Measurements from ENCODE around the gene CDH4. TPM values are rescaled to one million over a fixed set of nuclear protein-coding genes. Genes with fewer than 3 reads are reported as not detected.
A peak's percentile ranks its signal among the peaks of the same experiment; 100 is the strongest.

CDH4 gene
- total and polyA plus RNA-seq, 5 donors from 2014 or later = 0.07 to 0.69 (median 0.49) TPM; not detected in 1

DNA sequence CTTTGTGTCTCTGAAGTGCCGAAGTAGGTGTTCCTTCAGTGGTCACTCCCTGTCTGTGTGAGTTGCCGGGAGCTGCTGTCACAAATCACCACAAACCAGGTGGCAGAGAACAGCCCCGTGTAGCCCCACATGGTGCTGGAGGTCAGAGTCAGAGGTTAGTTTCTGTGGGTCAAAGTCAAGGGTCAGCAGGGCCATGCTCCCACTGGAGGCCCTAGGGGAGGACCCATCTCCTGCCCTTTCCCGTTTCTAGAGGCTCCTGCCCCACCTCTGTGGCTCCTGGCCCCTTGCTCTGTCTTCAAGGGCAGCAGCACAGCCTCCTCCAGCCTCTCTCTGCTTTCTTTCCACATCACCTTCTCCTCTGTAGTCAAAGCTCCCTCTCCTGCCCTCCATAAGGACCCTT, 549.4 kb downstream of the CDH4 start:
- Mint-ChIP-seq H3K27ac (no peak overlapping the region), H3K9me3 (no peaks in the 10 kb centered on the region), H3K4me3 (no peak overlapping the region), H3K27me3 (peaks cover 9% of the 10 kb centered on the region), H3K36me3 (no peaks in the 10 kb centered on the region), H3K4me1 (peaks cover 0 to 6% (median 0%) of the 10 kb centered on the region in 4 donors)
- no peak overlapping the region for H3K4me3 ChIP-seq (ENCODE audit: low read depth, low read length)
- DNase-seq (no peak), ATAC-seq (ENCODE audit: low read depth in 2 of 2) (no peak)
- H3K27me3 ChIP-seq (ENCODE audit: control insufficient read depth, insufficient read depth, low read length) = no peaks in the 10 kb centered on the region
- H3K9me3 ChIP-seq (ENCODE audit: control insufficient read depth in 2 of 2, low read length in 2 of 2) = no peaks in the 10 kb centered on the region
- no peaks in the 10 kb centered on the region for H3K36me3 ChIP-seq (ENCODE audit: control insufficient read depth, insufficient read depth, low read length)
- H3K4me1 ChIP-seq (ENCODE audit: control insufficient read depth, insufficient read depth, low read length, poor library complexity, severe bottlenecking) = no peaks in the 10 kb centered on the region
- no peak overlapping the region for H3K27ac ChIP-seq (ENCODE audit: insufficient read depth, low read length, poor library complexity, severe bottlenecking)

DNA sequence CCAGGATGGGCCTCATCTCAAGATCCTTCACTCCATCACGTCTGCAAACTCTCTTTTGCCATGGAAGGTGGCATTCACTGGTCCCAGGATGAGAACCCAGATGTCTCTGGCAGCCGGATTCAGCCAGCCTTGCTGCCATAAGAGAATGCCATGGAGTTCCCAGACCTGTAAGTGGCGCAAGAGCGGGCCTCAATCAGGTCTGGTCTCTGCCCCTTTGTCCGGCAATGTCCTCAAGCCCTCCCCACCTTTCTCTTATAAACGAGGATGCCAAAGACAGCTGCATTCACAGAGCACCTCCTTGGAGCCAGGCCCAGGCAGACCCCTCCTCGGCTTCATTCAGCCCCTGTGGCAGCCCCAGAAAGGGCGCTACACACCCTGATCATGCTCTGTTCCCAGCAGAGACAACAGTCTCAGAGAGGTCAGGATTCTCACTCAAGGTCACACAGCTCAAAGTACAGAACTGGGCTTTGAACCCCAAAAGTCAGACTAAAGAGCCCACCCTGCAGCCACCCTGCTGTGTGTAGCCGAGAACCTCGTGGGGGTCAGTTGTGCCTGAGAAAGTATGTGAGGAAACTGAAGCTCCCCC, 549.9 kb downstream of the CDH4 start:
- ATAC-seq (ENCODE audit: low read depth in 2 of 2) (no peak), DNase-seq (no peak)
- Histone ChIP-seq H3K4me1 (ENCODE audit: control insufficient read depth, insufficient read depth, low read length, poor library complexity, severe bottlenecking) (no peaks in the 10 kb centered on the region), H3K4me3 (ENCODE audit: low read depth, low read length) (no peak overlapping the region), H3K9me3 (ENCODE audit: control insufficient read depth in 2 of 2, low read length in 2 of 2) (no peaks in the 10 kb centered on the region), H3K36me3 (ENCODE audit: control insufficient read depth, insufficient read depth, low read length) (no peaks in the 10 kb centered on the region), H3K27me3 (ENCODE audit: control insufficient read depth, insufficient read depth, low read length) (no peaks in the 10 kb centered on the region), H3K27ac (ENCODE audit: insufficient read depth, low read length, poor library complexity, severe bottlenecking) (no peak overlapping the region)
- Mint-ChIP-seq H3K4me3 (no peak overlapping the region), H3K36me3 (no peaks in the 10 kb centered on the region), H3K4me1 (peaks cover 0 to 6% (median 0%) of the 10 kb centered on the region in 4 donors), H3K9me3 (no peaks in the 10 kb centered on the region), H3K27ac (no peak overlapping the region), H3K27me3 (peaks cover 9% of the 10 kb centered on the region)

- H3K9me3 ChIP-seq (ENCODE audit: control insufficient read depth in 2 of 2, low read length in 2 of 2) = no peaks in the 10 kb centered on the region
- Mint-ChIP-seq H3K4me1 (peaks cover 0 to 6% (median 0%) of the 10 kb centered on the region in 4 donors), H3K27ac (no peak overlapping the region), H3K27me3 (peaks cover 9% of the 10 kb centered on the region), H3K9me3 (no peaks in the 10 kb centered on the region), H3K36me3 (no peaks in the 10 kb centered on the region), H3K4me3 (no peak overlapping the region)
- H3K4me1 ChIP-seq (ENCODE audit: control insufficient read depth, insufficient read depth, low read length, poor library complexity, severe bottlenecking) = no peaks in the 10 kb centered on the region
- no peaks in the 10 kb centered on the region for H3K36me3 ChIP-seq (ENCODE audit: control insufficient read depth, insufficient read depth, low read length)
- ATAC-seq (ENCODE audit: low read depth in 2 of 2) (no peak), DNase-seq (no peak)
- H3K27me3 ChIP-seq (ENCODE audit: control insufficient read depth, insufficient read depth, low read length) = no peaks in the 10 kb centered on the region
- H3K4me3 ChIP-seq (ENCODE audit: low read depth, low read length) = no peak overlapping the region
- no peak overlapping the region for H3K27ac ChIP-seq (ENCODE audit: insufficient read depth, low read length, poor library complexity, severe bottlenecking)
Observed at GRCh38 chr20:61802721-61803311, 550.8 kb downstream of the CDH4 start.

DNA sequence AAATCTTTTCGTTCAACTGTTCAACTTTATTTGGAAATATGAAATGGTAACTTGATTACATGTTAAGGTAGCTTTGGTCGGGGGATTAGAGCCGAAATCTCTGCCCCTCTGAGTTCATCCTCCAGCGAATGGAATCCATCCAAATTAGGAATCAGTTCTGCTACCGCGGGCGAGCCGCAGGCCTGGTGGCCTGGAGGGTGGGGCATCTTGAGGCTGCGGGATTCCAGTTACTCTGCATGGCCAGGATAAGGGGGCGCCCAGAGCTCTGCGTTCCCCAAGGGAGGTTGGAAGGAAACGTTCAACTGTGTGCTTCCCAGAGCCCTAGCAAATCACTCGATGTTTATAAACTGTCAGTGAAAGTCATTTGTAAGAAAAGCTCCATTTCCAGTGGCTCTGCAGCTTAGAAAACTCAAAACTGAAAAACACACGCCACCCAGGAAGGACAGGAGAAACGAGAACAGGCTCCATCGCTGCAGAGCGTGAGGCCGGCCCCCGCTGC, 551.4 kb downstream of the CDH4 start:
- Mint-ChIP-seq H3K27ac (no peak overlapping the region), H3K4me3 (no peak overlapping the region)

GRCh38 chr20:61803915-61804751, 552.1 kb downstream of the CDH4 start:
- H3K36me3 ChIP-seq (ENCODE audit: control insufficient read depth, insufficient read depth, low read length) = no peaks in the 10 kb centered on the region
- Mint-ChIP-seq H3K4me1 (peaks cover 0 to 6% (median 0%) of the 10 kb centered on the region in 4 donors), H3K4me3 (no peak overlapping the region), H3K36me3 (no peaks in the 10 kb centered on the region), H3K27ac (no peak overlapping the region), H3K27me3 (peaks cover 13% of the 10 kb centered on the region), H3K9me3 (no peaks in the 10 kb centered on the region)
- no peak overlapping the region for H3K27ac ChIP-seq (ENCODE audit: insufficient read depth, low read length, poor library complexity, severe bottlenecking)
- no peaks in the 10 kb centered on the region for H3K27me3 ChIP-seq (ENCODE audit: control insufficient read depth, insufficient read depth, low read length)
- H3K4me1 ChIP-seq (ENCODE audit: control insufficient read depth, insufficient read depth, low read length, poor library complexity, severe bottlenecking) = no peaks in the 10 kb centered on the region
- H3K9me3 ChIP-seq (ENCODE audit: control insufficient read depth in 2 of 2, low read length in 2 of 2) = no peaks in the 10 kb centered on the region
- DNase-seq (no peak), ATAC-seq (ENCODE audit: low read depth in 2 of 2) (no peak)
- no peak overlapping the region for H3K4me3 ChIP-seq (ENCODE audit: low read depth, low read length)

More for the DNA sequence above, 551.4 kb downstream of the CDH4 start:
- Histone ChIP-seq H3K4me1 (ENCODE audit: control insufficient read depth, insufficient read depth, low read length, poor library complexity, severe bottlenecking) (no peaks in the 10 kb centered on the region), H3K9me3 (ENCODE audit: control insufficient read depth in 2 of 2, low read length in 2 of 2) (no peaks in the 10 kb centered on the region), H3K27me3 (ENCODE audit: control insufficient read depth, insufficient read depth, low read length) (no peaks in the 10 kb centered on the region), H3K4me3 (ENCODE audit: low read depth, low read length) (no peak overlapping the region), H3K36me3 (ENCODE audit: control insufficient read depth, insufficient read depth, low read length) (no peaks in the 10 kb centered on the region), H3K27ac (ENCODE audit: insufficient read depth, low read length, poor library complexity, severe bottlenecking) (no peak overlapping the region)
- Mint-ChIP-seq H3K36me3 (no peaks in the 10 kb centered on the region), H3K9me3 (no peaks in the 10 kb centered on the region), H3K27me3 (peaks cover 9% of the 10 kb centered on the region), H3K4me1 (peaks cover 0 to 6% (median 0%) of the 10 kb centered on the region in 4 donors)
- ATAC-seq (ENCODE audit: low read depth in 2 of 2) (no peak), DNase-seq (no peak)

GRCh38 chr20:61804752-61805295, 552.8 kb downstream of the CDH4 start:
- no peak overlapping the region for H3K27ac Mint-ChIP-seq
- H3K4me3 Mint-ChIP-seq = peak overlapping the region in 1 of 4 donors; percentile 27

GRCh38 chr20:61805365-61805764, 553.3 kb downstream of the CDH4 start:
- H3K36me3 Mint-ChIP-seq = no peaks in the 10 kb centered on the region
- Histone ChIP-seq H3K27ac (ENCODE audit: insufficient read depth, low read length, poor library complexity, severe bottlenecking) (no peak overlapping the region), H3K27me3 (ENCODE audit: control insufficient read depth, insufficient read depth, low read length) (no peaks in the 10 kb centered on the region), H3K4me1 (ENCODE audit: control insufficient read depth, insufficient read depth, low read length, poor library complexity, severe bottlenecking) (no peaks in the 10 kb centered on the region), H3K9me3 (ENCODE audit: control insufficient read depth in 2 of 2, low read length in 2 of 2) (no peaks in the 10 kb centered on the region), H3K36me3 (ENCODE audit: control insufficient read depth, insufficient read depth, low read length) (no peaks in the 10 kb centered on the region), H3K4me3 (ENCODE audit: low read depth, low read length) (no peak overlapping the region)
- no peaks in the 10 kb centered on the region for H3K9me3 Mint-ChIP-seq
- peaks cover 13% of the 10 kb centered on the region for H3K27me3 Mint-ChIP-seq
- no peak overlapping the region for H3K4me3 Mint-ChIP-seq
- H3K27ac Mint-ChIP-seq = no peak overlapping the region
- ATAC-seq (ENCODE audit: low read depth in 2 of 2) = no peak
- H3K4me1 Mint-ChIP-seq = peaks cover 0 to 6% (median 0%) of the 10 kb centered on the region in 4 donors
- no peak for DNase-seq

More at GRCh38 chr20:61804752-61805295, 552.8 kb downstream of the CDH4 start:
- no peak overlapping the region for H3K4me3 ChIP-seq (ENCODE audit: low read depth, low read length)
- peaks cover 13% of the 10 kb centered on the region for H3K27me3 Mint-ChIP-seq
- peaks cover 0 to 6% (median 0%) of the 10 kb centered on the region in 4 donors for H3K4me1 Mint-ChIP-seq
- no peaks in the 10 kb centered on the region for H3K36me3 Mint-ChIP-seq
- no peaks in the 10 kb centered on the region for H3K4me1 ChIP-seq (ENCODE audit: control insufficient read depth, insufficient read depth, low read length, poor library complexity, severe bottlenecking)
- DNase-seq (no peak), ATAC-seq (ENCODE audit: low read depth in 2 of 2) (no peak)
- no peak overlapping the region for H3K27ac ChIP-seq (ENCODE audit: insufficient read depth, low read length, poor library complexity, severe bottlenecking)
- H3K27me3 ChIP-seq (ENCODE audit: control insufficient read depth, insufficient read depth, low read length) = no peaks in the 10 kb centered on the region
- H3K9me3 Mint-ChIP-seq = no peaks in the 10 kb centered on the region
- H3K36me3 ChIP-seq (ENCODE audit: control insufficient read depth, insufficient read depth, low read length) = no peaks in the 10 kb centered on the region
- no peaks in the 10 kb centered on the region for H3K9me3 ChIP-seq (ENCODE audit: control insufficient read depth in 2 of 2, low read length in 2 of 2)

Measured in CD4-positive, CD25-positive, alpha-beta regulatory T cell (primary cell).